Loucy (cell line): Measurements from ENCODE around the gene SLC4A8.

Experiments used
- CTCF ChIP-seq: fragments of 200-600 bp; sonication (generic); conservative IDR thresholded peaks from 2 replicates; pipeline ENCODE4 v1.5.1; 2014; ENCODE audit warnings: mild to moderate bottlenecking, antibody characterized with exemption, low read length
- EZH2phosphoT487 ChIP-seq: fragments of 200-600 bp; IDR thresholded peaks from 2 replicates; pipeline ENCODE4 v1.6.1; 2018; ENCODE audit warnings: antibody characterized with exemption, mild to moderate bottlenecking, moderate library complexity, borderline replicate concordance

GRCh38 chr12:51432921-51433320, 8.3 kb downstream of the SLC4A8 start:
- TF ChIP-seq CTCF (no peak), EZH2phosphoT487 (no peak)
